ENCODE data around the gene FIZ1. TPM values are rescaled to one million over a fixed set of nuclear protein-coding genes. Genes with fewer than 3 reads are reported as not detected.

FIZ1 gene
- total and polyA plus RNA-seq, 11 donors, result 10.0 to 16.7 (median 12.9) TPM

DNA sequence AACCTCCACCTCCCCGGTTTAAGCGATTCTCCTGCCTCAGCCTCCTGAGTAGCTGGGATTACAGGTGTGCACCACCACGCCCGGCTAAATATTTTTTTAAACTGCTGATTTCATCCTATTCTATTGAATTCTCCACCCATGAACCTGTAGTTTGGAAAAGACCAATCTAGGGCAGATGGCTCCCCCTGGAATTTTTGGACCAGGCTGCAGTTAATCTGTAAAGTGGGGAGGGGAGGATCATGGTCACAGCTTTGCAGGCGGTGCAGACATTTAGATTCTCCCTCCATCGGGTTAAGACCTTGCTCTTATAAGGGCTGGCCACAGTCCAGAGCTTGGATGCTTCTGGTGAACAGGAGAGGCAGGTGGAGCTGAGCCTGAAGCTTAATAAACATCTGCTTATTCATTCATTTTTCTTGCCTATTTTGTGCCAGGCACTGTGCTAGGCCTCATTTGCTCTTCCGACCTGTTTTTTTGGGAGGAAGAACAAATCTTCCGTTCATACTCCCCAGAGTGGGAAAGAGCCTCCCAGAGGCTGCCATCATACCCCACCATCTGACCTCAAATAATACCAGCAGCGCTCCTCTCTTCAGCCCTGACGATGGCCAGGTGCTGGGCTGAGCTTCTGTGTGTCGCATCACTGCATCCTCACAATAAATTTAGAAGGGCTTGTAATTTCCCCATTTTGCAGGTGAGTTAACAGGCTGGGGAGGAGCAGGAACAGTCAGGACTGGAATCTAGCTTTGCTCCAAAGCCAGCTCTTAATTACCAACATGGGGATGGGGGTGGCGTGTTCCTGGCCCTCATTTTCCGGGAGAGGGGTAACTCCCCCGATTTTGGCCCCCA lies 47.8 kb upstream of the FIZ1 start:
- no peak for DNase-seq
- peaks cover 10 to 53% (median 39%) of the 10 kb centered on the region in 12 donors for H3K4me1 ChIP-seq

DNA sequence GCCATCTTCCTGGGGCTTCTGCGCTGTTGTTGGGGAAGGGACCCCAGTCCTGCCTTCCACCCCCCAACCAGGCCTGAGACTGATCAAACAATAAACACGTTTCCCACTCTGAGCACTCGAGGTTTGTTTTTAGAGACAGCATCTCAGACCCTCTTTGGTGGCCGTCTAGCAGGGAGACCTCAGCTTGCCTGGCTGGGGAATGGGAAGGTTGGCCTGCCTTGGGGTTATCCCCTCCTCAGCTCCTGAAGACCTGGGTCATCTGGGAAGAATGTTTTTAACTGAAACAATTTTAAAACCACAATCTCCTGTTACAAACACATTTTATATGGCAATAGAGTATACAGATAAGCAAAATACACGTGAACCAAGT lies 46.2 kb upstream of the FIZ1 start:
- no peak for ATAC-seq

More for the DNA sequence above, 47.8 kb upstream of the FIZ1 start:
- intact Hi-C loops (cut with DNase I), result no loop called here
- TF ChIP-seq, protein P1, sequence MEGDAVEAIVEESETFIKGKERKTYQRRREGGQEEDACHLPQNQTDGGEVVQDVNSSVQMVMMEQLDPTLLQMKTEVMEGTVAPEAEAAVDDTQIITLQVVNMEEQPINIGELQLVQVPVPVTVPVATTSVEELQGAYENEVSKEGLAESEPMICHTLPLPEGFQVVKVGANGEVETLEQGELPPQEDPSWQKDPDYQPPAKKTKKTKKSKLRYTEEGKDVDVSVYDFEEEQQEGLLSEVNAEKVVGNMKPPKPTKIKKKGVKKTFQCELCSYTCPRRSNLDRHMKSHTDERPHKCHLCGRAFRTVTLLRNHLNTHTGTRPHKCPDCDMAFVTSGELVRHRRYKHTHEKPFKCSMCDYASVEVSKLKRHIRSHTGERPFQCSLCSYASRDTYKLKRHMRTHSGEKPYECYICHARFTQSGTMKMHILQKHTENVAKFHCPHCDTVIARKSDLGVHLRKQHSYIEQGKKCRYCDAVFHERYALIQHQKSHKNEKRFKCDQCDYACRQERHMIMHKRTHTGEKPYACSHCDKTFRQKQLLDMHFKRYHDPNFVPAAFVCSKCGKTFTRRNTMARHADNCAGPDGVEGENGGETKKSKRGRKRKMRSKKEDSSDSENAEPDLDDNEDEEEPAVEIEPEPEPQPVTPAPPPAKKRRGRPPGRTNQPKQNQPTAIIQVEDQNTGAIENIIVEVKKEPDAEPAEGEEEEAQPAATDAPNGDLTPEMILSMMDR (IDR thresholded peaks at IDR 0.05), result no peak
- no peak for TF ChIP-seq POLR2A (IDR thresholded peaks at IDR 0.05)
- no peak for ATAC-seq
- no peaks in the 10 kb centered on the region for H3K27me3 ChIP-seq
- H3K36me3 ChIP-seq, result peaks cover 0 to 19% (median 13%) of the 10 kb centered on the region in 9 donors
- peak overlapping the region in 11 of 12 donors; percentile 68 to 96 (median 86) for H3K4me3 ChIP-seq
- H3K27ac ChIP-seq, result peak overlapping the region in 11 of 12 donors; percentile 77 to 93 (median 88)
- WGBS, 4 donors, result 41 to 43% (median 42%) methylated on average over 14 of the region's 14 CpGs
- H3K9me3 ChIP-seq, result no peaks in the 10 kb centered on the region

DNA sequence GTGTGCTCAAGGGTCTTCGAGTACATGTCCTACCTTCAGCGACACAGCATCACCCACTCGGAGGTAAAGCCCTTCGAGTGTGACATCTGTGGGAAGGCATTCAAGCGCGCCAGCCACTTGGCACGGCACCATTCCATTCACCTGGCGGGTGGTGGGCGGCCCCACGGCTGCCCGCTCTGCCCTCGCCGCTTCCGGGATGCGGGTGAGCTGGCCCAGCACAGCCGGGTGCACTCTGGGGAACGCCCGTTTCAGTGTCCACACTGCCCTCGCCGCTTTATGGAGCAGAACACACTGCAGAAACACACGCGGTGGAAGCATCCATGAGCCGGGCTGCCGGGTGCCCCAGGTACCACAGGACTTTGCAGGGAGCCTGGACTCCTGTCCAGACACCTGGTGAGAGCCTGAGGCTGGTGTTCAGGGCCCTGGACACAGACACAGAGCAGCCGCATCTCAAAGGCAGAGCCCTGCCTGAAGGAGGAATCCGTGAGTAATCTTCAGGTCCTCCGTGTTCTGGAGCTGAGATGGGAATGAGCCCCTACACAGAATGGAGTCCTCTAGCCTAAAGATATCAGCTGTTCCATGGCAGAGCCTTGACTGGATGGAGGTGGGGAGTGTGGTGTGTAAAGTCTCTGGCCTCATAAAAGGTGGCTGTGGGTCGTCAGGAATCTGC lies 45.7 kb upstream of the FIZ1 start:
- intact Hi-C loops (cut with DNase I), result no loop called here
- H3K4me1 ChIP-seq, result peaks cover 14 to 70% (median 49%) of the 10 kb centered on the region in 12 donors
- H3K4me3 ChIP-seq, result peak overlapping the region in 5 of 12 donors; percentile 78 to 98 (median 86)

More for the DNA sequence above, 46.2 kb upstream of the FIZ1 start:
- Histone ChIP-seq H3K4me3 (no peak overlapping the region), H3K27me3 (no peaks in the 10 kb centered on the region), H3K27ac (no peak overlapping the region), H3K4me1 (peaks cover 10 to 65% (median 44%) of the 10 kb centered on the region in 12 donors), H3K9me3 (no peaks in the 10 kb centered on the region), H3K36me3 (peaks cover 0 to 17% (median 13%) of the 10 kb centered on the region in 9 donors)
- intact Hi-C loops (cut with DNase I), result no loop called here
- WGBS, 4 donors, result 67 to 73% (median 69%) methylated on average over 5 of the region's 5 CpGs
- no peak for TF ChIP-seq POLR2A (IDR thresholded peaks at IDR 0.05)
- TF ChIP-seq, protein P1 (IDR thresholded peaks at IDR 0.05), result no peak
- DNase-seq, result no peak

More for the DNA sequence above, 45.7 kb upstream of the FIZ1 start:
- TF ChIP-seq, protein P1 (IDR thresholded peaks at IDR 0.05), result no peak
- TF ChIP-seq POLR2A (IDR thresholded peaks at IDR 0.05), result no peak
- Histone ChIP-seq H3K36me3 (peaks cover 0 to 15% (median 13%) of the 10 kb centered on the region in 9 donors), H3K27ac (no peak overlapping the region), H3K9me3 (no peaks in the 10 kb centered on the region), H3K27me3 (no peaks in the 10 kb centered on the region)
- no peak for DNase-seq
- 89 to 91% (median 90%) methylated on average over 27 to 28 of the region's 28 CpGs for WGBS, 4 donors
- no peak for ATAC-seq

Data from heart left ventricle (tissue), 16 donors.